HG03045 (cell line): ENCODE measurements around the gene POLR2E.

Source experiments
- ATAC-seq: cut with Tn5 transposase; IDR thresholded peaks from one replicate; pipeline ENCODE4 v1.9.1; 2021; ENCODE audit warnings: mild to moderate bottlenecking, moderate library complexity; ENCODE audit not compliant: unreplicated experiment

Gene POLR2E

GRCh38 chr19:1098177-1099051 lies 3.2 kb upstream of the POLR2E start:
- ATAC-seq, result no peak

- no peak for ATAC-seq
Measured at GRCh38 chr19:1097810-1098176, 2.6 kb upstream of the POLR2E start.

- no peak for ATAC-seq
Measured at GRCh38 chr19:1094655-1094977, 559 bp downstream of the POLR2E start.

- no peak for ATAC-seq
Measured at GRCh38 chr19:1093811-1094553, 1.2 kb downstream of the POLR2E start.

GRCh38 chr19:1093330-1093729 lies 1.8 kb downstream of the POLR2E start:
- ATAC-seq, result no peak

- ATAC-seq, result no peak
Measured at GRCh38 chr19:1091544-1092175, 3.5 kb downstream of the POLR2E start.

GRCh38 chr19:1090731-1091543 lies 4.2 kb downstream of the POLR2E start:
- ATAC-seq, result no peak

- no peak for ATAC-seq
Measured at GRCh38 chr19:1089891-1090290, 5.3 kb downstream of the POLR2E start.

GRCh38 chr19:1089126-1089771 lies 5.9 kb downstream of the POLR2E start:
- no peak for ATAC-seq

GRCh38 chr19:1088416-1089010 lies 6.7 kb downstream of the POLR2E start:
- no peak for ATAC-seq

GRCh38 chr19:1087813-1088415 lies 7.3 kb downstream of the POLR2E start:
- ATAC-seq, result no peak

GRCh38 chr19:1086613-1087012 lies 8.6 kb downstream of the POLR2E start:
- ATAC-seq, result no peak

GRCh38 chr19:1085676-1086442 lies 9.3 kb downstream of the POLR2E start:
- no peak for ATAC-seq

- no peak for ATAC-seq
Measured at GRCh38 chr19:1085053-1085658, 10.0 kb downstream of the POLR2E start.

GRCh38 chr19:1084024-1084868 lies 10.9 kb downstream of the POLR2E start:
- no peak for ATAC-seq

- ATAC-seq, result no peak
Measured at GRCh38 chr19:1082928-1083816, 12.0 kb downstream of the POLR2E start.
